HG03139 (cell line): ENCODE data around the gene DPAGT1.
A peak's percentile ranks its signal among the peaks of the same experiment; 100 is the strongest.
"Not testable (repeated sequence)": the region's sequence is repeated elsewhere in the genome, so short reads cannot be mapped to it uniquely, and the experiment has no call there.

Experiments used
- ATAC-seq: cut with Tn5 transposase; IDR thresholded peaks from one replicate; pipeline ENCODE4 v1.9.1; 2021; ENCODE audit not compliant: unreplicated experiment

DPAGT1 gene

DNA sequence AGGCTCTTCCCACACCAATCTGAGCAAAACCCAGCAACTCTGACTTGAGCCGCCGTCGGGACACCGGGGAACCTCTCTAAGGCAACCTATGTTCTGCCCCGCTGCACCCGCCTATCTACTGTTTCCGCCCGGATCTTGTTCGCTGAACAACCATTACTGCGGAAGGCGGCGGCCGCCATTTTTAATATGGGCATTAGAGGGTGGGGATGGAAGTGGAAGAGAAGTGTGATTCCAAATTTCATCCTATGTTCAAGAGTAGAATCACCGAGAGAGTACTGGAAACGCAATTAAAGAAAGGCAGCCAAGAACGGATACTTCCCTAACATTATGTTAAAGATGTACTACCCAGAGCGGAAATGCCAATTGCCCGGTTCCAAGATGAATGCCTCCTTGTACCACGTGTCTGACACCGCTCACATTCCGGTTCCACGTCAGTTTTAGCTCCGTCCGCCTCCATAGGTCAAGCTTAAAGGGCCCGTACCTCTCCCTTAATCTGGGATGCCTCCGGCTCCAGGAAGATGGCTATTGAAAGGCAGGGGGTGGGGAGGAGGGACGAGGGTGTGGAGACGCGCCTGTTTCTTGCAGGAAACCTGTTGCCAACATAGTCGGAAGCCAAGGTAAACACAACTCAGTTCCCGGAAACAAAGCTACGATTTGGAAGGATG is at the start of gene DPAGT1:
DPAGT1 (minus strand) TSS at position 95 of the 665 bp plus-strand sequence. CDS start 198 bp downstream, outside the sequence.
- ATAC-seq: peak; percentile 72

GRCh38 chr11:119149786-119150275 is 48.2 kb upstream of the DPAGT1 start:
- no peak for ATAC-seq

DNA sequence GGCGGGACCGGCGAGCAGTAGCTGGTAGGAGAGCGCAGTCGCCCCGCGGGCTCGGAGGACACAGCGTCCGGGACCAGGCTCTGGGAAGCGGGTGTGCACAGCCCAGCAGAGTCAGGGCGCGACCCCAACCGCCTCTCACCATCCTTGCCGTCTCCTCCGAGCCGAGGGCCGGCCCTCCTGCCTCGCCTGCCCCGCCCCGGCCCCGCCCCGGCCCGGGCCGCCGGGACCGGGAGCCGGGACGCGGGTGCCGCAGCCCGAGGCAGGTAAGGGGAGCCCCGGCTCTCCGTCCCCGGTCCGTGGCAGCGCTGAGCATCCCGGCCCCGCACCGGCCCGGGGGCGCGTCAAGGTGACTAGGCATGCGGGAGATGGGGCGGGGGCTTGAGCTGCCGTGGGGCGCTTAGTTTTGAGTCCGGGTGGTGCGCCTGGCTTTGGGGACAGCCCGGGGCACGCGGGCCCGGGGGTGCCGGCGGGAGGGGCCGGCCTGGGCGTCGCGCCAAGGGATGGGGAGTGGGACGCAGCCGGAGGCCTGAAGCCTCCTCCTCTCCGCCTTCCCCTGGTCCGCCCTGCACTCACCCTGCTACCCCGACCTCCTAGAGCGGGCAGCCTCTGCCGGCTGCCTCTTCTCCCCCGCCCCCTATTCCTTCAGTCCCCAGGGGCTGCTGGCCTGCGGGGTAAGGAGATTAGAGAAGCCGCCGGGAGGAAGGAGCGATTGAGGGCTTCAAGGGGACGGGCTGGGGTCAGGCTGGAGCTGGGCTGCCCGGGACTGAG is 47.5 kb upstream of the DPAGT1 start, which contains the start of gene ABCG4:
ABCG4 (plus strand) TSS at position 35 of the 768 bp plus-strand sequence. CDS start 914 bp downstream, outside the sequence.
- no peak for ATAC-seq

DNA sequence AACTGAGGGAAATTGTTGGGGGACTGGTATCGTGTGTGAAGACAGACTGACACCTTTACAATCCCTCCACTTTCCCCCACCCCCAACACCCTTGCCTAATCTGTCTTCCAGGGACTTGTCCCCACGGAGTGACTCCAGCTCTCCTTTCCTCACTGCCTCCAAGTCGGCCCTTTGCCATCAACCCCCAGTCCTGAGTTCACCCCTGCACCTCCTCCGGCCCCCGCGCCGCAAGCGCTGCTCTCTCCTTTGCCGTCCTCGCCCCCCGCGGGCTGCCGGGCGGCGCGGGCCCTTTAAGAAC is 47.0 kb upstream of the DPAGT1 start:
- no peak for ATAC-seq

DNA sequence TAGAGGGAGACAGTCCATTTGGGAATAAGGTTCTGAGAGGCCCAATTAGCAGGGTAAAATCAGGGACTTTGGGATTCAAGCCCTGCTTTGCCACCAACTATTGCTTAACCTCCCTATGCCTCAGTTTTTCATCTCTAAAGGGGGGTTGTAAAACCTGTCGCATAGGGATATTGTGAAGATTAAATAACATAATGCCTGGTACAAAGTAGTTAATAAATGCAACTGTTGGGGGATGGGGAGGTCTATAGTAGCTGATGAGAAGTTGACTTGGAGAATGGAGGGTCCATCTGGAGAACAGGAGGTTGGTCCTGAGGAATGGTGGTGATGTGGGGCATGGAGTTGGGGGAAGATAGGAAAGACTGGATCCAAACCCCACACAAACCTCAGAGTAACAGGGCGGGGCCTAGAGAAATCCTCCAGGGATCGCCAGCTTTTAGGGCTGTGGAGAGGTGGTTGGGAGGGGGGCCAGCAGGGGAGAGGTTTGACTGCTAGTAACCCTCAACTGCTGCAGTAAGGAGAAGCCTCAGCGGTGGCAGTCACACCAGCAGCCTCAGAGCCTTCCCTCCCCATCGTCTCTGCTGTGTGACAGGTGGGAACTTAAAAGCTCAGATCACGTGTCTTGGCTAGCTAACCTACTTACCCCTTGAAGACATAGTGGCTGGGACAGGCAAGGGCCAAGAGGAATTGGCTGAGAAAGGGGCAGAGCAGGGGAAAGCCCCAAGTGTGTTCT is 46.1 kb upstream of the DPAGT1 start:
- ATAC-seq: no peak

DNA sequence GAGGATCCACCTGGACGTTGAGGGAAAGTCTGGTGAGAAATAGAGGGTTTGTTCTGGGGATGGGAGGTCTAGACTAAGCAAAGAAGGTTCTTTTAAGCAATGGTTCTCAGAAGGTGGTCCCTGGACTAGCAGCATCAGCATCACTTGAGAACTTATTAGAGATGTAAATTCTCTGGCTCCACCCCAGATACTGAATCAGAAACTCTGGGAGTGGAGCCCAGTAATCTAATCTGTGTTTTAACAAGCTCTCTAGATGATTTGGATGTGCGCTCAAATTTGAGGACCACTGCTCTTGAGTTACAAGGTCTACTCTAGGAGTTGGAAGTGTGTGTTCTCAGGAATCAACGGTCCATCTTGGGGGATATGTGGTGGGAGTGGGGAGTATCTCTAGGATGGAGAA is 43.9 kb upstream of the DPAGT1 start:
- ATAC-seq: no peak

- no peak for ATAC-seq
Measured at GRCh38 chr11:119144825-119145486, 43.3 kb upstream of the DPAGT1 start.

- ATAC-seq: not testable (repeated sequence)
Measured at GRCh38 chr11:119139276-119139675, 37.6 kb upstream of the DPAGT1 start.

GRCh38 chr11:119134389-119134978 is 32.8 kb upstream of the DPAGT1 start:
- no peak for ATAC-seq

GRCh38 chr11:119130662-119131061 is 29.0 kb upstream of the DPAGT1 start:
- no peak for ATAC-seq

GRCh38 chr11:119126675-119127268 is 25.1 kb upstream of the DPAGT1 start:
- no peak for ATAC-seq

- ATAC-seq: no peak
Measured at GRCh38 chr11:119125821-119126220, 24.2 kb upstream of the DPAGT1 start.

DNA sequence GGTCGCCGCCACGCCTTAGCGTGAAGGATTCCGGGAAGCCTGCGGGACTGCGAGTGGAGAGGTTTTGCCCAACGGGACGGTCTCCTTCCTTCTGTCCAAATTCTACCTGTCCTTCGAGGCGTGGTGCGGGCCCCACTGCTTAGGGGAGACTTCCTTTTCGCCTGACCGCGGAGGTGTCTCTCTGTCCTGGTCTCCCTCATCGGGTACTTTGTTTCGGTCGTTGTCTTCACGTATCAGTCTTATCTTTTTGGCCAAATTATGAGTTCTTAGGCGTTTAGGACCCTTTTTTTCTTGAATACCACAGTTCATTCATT is 20.1 kb upstream of the DPAGT1 start:
- no peak for ATAC-seq

DNA sequence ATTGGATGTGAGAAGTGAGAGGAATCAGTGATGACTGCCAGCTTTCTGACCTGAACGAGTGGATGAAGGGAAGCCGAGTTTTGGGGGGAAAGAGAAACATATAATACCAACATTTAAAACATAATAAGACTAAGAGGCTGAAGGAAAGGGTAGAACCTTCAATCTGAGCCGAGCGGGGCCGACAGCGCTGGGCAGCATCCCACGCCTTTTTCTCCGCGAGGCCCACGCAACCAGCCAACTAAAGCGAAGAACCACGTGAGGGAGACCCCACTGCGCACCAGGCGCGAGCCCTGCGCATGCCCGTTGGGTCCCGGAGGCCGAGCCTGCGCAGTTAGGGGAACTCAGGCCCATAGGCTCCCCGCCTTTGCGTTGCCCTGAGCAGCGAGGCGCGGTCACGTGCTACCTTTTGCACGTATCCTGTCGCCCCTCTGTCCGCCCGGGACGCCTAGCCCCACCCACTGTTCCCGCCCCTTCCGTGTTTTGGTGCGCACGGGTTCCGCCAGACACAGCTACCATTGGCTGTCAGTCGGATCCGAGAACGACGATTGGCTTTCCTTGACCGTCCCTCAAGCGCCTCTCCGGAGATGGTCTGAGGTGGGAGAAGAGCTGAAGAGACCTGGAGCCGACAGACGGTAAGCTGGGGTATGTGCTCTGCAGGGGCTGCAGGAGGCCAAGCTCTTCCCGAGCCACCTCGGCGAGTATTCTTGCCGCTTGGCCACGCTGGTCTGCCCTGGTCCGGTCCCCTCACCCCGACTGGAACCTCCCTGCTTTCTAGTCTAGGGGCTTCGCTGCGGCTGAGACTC is 19.6 kb upstream of the DPAGT1 start, which contains the start of gene HINFP:
HINFP (plus strand) TSS at position 573 of the 803 bp plus-strand sequence. CDS start 5,365 bp downstream, outside the sequence.
- ATAC-seq: peak; percentile 97

GRCh38 chr11:119120639-119121007 is 19.0 kb upstream of the DPAGT1 start:
- no peak for ATAC-seq

- ATAC-seq: no peak
Measured at GRCh38 chr11:119118946-119119345, 17.3 kb upstream of the DPAGT1 start.

DNA sequence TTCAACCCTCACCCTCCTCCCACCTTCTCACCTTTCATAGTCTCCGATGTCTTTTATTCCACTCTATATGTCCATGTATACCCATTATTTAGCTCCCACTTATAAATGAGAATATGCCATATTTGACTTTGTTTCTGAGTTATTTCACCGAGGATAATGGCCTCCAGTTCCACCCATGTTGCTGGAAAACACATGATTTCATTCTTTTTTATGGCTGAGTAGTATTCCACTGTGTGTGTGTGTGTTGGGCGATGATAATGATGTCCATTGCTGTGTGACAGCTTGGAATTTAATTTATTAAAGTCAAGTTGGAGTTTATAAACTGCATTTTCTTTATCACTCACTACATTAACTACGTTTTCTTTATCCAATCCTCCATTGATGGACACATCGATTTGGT is 16.6 kb upstream of the DPAGT1 start:
- ATAC-seq: no peak

DNA sequence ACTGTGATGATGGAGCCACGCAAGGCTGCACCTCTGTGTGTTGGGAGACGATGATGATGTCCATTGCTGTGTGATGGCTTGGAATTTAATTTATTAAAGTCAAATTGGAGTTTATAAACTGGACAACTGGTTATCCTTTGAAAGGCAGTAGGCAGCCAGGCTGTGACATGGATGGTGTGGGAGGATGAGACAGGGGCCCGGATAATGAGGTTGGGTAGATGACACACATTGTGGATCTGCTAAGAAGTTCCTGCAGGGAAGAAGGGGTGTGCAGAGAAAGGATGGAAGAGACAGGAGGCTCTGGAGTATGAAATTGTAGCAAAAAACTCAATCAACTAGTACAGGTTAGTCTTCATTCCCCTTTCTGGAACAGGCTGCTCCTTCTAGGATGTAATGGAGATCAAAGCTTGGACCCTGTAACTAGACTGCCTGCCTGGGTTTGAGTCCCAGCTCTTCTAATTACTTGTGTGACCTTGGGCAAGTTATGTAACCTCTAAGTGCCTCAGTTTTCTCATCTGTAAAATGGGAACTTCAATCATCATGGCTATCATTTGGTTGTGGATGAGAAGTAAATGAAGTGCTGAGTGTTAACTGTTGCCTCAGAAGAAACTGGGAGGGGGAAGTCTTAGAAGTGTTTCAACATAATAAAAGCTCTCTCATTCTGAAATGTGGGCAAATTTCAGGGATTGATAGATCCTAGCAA is 15.5 kb upstream of the DPAGT1 start:
- ATAC-seq: no peak

GRCh38 chr11:119116601-119117000 is 14.9 kb upstream of the DPAGT1 start:
- no peak for ATAC-seq
